Vagina (tissue), 2 donors: ENCODE measurements around the gene APP.
"Not testable (repeated sequence)": the region's sequence is repeated elsewhere in the genome, so short reads cannot be mapped to it uniquely, and the experiment has no call there.

Source experiments
- CTCF ChIP-seq, 3 experiments: fragments of 450-650 bp in 2 of 3; fragments of 200-600 bp in 1 of 3; sonication (generic) in 1 of 3; IDR thresholded peaks; one replicate each; pipeline ENCODE4 v1.5.1; 2017 to 2019; ENCODE audit warnings: antibody characterized with exemption in 3 of 3, mild to moderate bottlenecking in 2 of 3, moderate library complexity in 2 of 3
- POLR2A ChIP-seq, 2 donors: fragments of 450-650 bp; IDR thresholded peaks; one replicate each; pipeline ENCODE4 v1.6.1; 2017; ENCODE audit warnings: antibody characterized with exemption in 2 of 2, mild to moderate bottlenecking in 2 of 2, moderate library complexity in 2 of 2
- POLR2AphosphoS5 ChIP-seq, 2 donors: sonication (generic); formaldehyde crosslinking; IDR thresholded peaks; one replicate each; pipeline ENCODE4 v1.9.0; 2017; ENCODE audit warnings: antibody characterized with exemption in 2 of 2, mild to moderate bottlenecking in 2 of 2, low read depth in 1 of 2; ENCODE audit not compliant: insufficient read depth in 1 of 2

GRCh38 chr21:26131053-26131452 lies 39.5 kb downstream of the APP start:
- TF ChIP-seq CTCF (IDR thresholded peaks at IDR 0.05); POLR2A (IDR thresholded peaks at IDR 0.05); POLR2AphosphoS5 (IDR thresholded peaks at IDR 0.05; ENCODE audit: insufficient read depth in 1 of 2, low read depth in 1 of 2): not testable (repeated sequence)
